Right lobe of liver (tissue), 4 donors: ENCODE data around the gene KMT2E.

Experiments used
- CTCF ChIP-seq, 4 donors: fragments of 200-600 bp in 3 of 4; fragments of 450-650 bp in 1 of 4; IDR thresholded peaks; one replicate each; pipeline versions ENCODE4 v1.5.1 to v1.8.0; 2016 to 2022; ENCODE audit warnings: antibody characterized with exemption in 4 of 4, mild to moderate bottlenecking in 2 of 4
- POLR2A ChIP-seq: fragments of 450-650 bp; IDR thresholded peaks from one replicate; pipeline ENCODE4 v1.6.1; 2017; ENCODE audit warnings: antibody characterized with exemption, mild to moderate bottlenecking
- donor health status: DM: no; HTN: no; CAD: no.
- donor health status: DM: no; HTN: no; CAD: no.
- donor health status: DM: no; HTN: yes; CAD: no.

GRCh38 chr7:105156731-105157130 is 142.7 kb downstream of the KMT2E start:
- TF ChIP-seq CTCF (IDR thresholded peaks at IDR 0.05) (no peak), POLR2A (no peak)
